WTC11 (cell line): ENCODE data around the gene LRRC41. TPM values are rescaled to one million over a fixed set of nuclear protein-coding genes. Genes with fewer than 3 reads are reported as not detected.

Experiments
- ATAC-seq: fragments of 200-7000 bp; cut with Tn5 transposase; 2 replicates; pipeline ENCODE4 v1.10.0; 2021; ENCODE audit warnings: mild to moderate bottlenecking, moderate library complexity
- CTCF ChIA-PET: fragments of 300-600 bp; sonication (Branson Sonifier 250); formaldehyde crosslinking; loops from one replicate; lab custom pipeline; 2021; ENCODE audit warnings: antibody characterized with exemption; lab: Charles Lee
- POLR2A ChIA-PET: fragments of 350-600 bp; sonication (Branson Sonifier 250); formaldehyde crosslinking; loops from one replicate; lab custom pipeline; 2021; ENCODE audit warnings: antibody characterized with exemption; lab: Charles Lee
- DNase-seq: peaks from one replicate; pipeline ENCODE4 v3.0.0; 2021; ENCODE audit warnings: low spot score
- H3K27ac Mint-ChIP-seq: 2 replicates; pipeline ENCODE4 v1.8.0; 2021; ENCODE audit warnings: mixed read lengths
- H3K27me3 Mint-ChIP-seq: 2 replicates; pipeline ENCODE4 v1.8.0; 2021; ENCODE audit warnings: low read depth, mild to moderate bottlenecking, moderate library complexity, mixed read lengths
- H3K36me3 Mint-ChIP-seq: 2 replicates; pipeline ENCODE4 v1.8.0; 2021; ENCODE audit warnings: mixed read lengths
- H3K4me1 Mint-ChIP-seq: 2 replicates; pipeline ENCODE4 v1.8.0; 2022; ENCODE audit warnings: mixed read lengths
- H3K4me3 Mint-ChIP-seq: 2 replicates; pipeline ENCODE4 v1.8.0; 2021; ENCODE audit warnings: mild to moderate bottlenecking, moderate library complexity, mixed read lengths
- H3K9me3 Mint-ChIP-seq: 2 replicates; pipeline ENCODE4 v1.8.0; 2021; ENCODE audit warnings: mixed read lengths
- ARID4B ChIP-seq: sonication (generic); formaldehyde crosslinking; IDR thresholded peaks from 2 replicates; pipeline ENCODE4 v1.8.0; 2023; ENCODE audit warnings: missing genetic modification reagents, mild to moderate bottlenecking, borderline replicate concordance
- CREB1 ChIP-seq: sonication (generic); formaldehyde crosslinking; IDR thresholded peaks from 2 replicates; pipeline ENCODE4 v1.8.0; 2023; ENCODE audit warnings: mild to moderate bottlenecking, missing genetic modification reagents
- FOXK1 ChIP-seq: sonication (generic); formaldehyde crosslinking; IDR thresholded peaks from 2 replicates; pipeline ENCODE4 v1.8.0; 2022; ENCODE audit warnings: mild to moderate bottlenecking, moderate library complexity, missing genetic modification reagents
- FOXP1 ChIP-seq: sonication (generic); formaldehyde crosslinking; IDR thresholded peaks from 2 replicates; pipeline ENCODE4 v1.8.0; 2022; ENCODE audit warnings: missing genetic modification reagents, mild to moderate bottlenecking, moderate library complexity, borderline replicate concordance
- FOXP4 ChIP-seq: sonication (generic); formaldehyde crosslinking; IDR thresholded peaks from 2 replicates; pipeline ENCODE4 v1.8.0; 2022; ENCODE audit warnings: mild to moderate bottlenecking, missing genetic modification reagents
- HMGXB4 ChIP-seq: sonication (generic); formaldehyde crosslinking; IDR thresholded peaks from 2 replicates; pipeline ENCODE4 v1.8.1; 2023; ENCODE audit warnings: mild to moderate bottlenecking, moderate library complexity, missing genetic modification reagents
- KAT7 ChIP-seq: sonication (generic); formaldehyde crosslinking; IDR thresholded peaks from 2 replicates; pipeline ENCODE4 v1.8.1; 2023; ENCODE audit warnings: missing genetic modification reagents, mild to moderate bottlenecking, borderline replicate concordance
- NR2C2 ChIP-seq: sonication (generic); formaldehyde crosslinking; IDR thresholded peaks from 2 replicates; pipeline ENCODE4 v1.8.0; 2022; ENCODE audit warnings: mild to moderate bottlenecking, missing genetic modification reagents
- SP1 ChIP-seq: sonication (generic); formaldehyde crosslinking; conservative IDR thresholded peaks from 2 replicates; pipeline ENCODE4 v1.8.1; 2022; ENCODE audit warnings: missing genetic modification reagents
- STAT6 ChIP-seq: sonication (generic); formaldehyde crosslinking; conservative IDR thresholded peaks from 2 replicates; pipeline ENCODE4 v1.8.1; 2023; ENCODE audit warnings: mild to moderate bottlenecking, low read depth, missing genetic modification reagents, moderate library complexity
- ZNF416 ChIP-seq: fragments of 250-450 bp; sonication (Bioruptor Pico); IDR thresholded peaks from 2 replicates; pipeline ENCODE4 v1.9.0; 2021; ENCODE audit warnings: mild to moderate bottlenecking, inconsistent platforms
- ZNF423 ChIP-seq: fragments of 250-450 bp; sonication (Bioruptor Pico); IDR thresholded peaks from 2 replicates; pipeline ENCODE4 v2.1.2; 2022; ENCODE audit warnings: mild to moderate bottlenecking, moderate library complexity
- total RNA-seq: library from RNA; stranded (reverse); gene quantifications from 3 replicates; pipeline ENCODE4 v1.2.3, GENCODE V29; 2021

LRRC41 gene
- total RNA-seq, 1 experiment from 2014 or later = 46.0 TPM

GRCh38 chr1:46302641-46303037 lies 777 bp downstream of the LRRC41 start:
- DNase-seq = peak; percentile 43
- H3K27me3 Mint-ChIP-seq = no peaks in the 10 kb centered on the region
- ATAC-seq = peak; percentile 4
- peaks cover 20% of the 10 kb centered on the region for H3K36me3 Mint-ChIP-seq
- peak; percentile 8; the same call in 1 of the 2 replicates for TF ChIP-seq FOXP4
- peak; percentile 19; the same call in 1 of the 2 replicates for TF ChIP-seq ZNF416 (CRISPR knock-in tag)
- TF ChIP-seq NR2C2 (CRISPR knock-in tag) = no peak
- peak; percentile 56; the same call in 1 of the 2 replicates for TF ChIP-seq CREB1 (CRISPR knock-in tag)
- no peak overlapping the region for H3K27ac Mint-ChIP-seq
- H3K4me3 Mint-ChIP-seq = peak overlapping the region; percentile 100
- peaks cover 57% of the 10 kb centered on the region for H3K4me1 Mint-ChIP-seq
- CTCF ChIA-PET = interaction anchor here (0.6 to 2.3 kb wide), 7 partner anchors 31 to 100 kb away, joined by 3 to 8 read pairs (median 5); partner anchors contain the start of genes NSUN4 and RAD54L
- no peaks in the 10 kb centered on the region for H3K9me3 Mint-ChIP-seq
- POLR2A ChIA-PET = interaction anchor here (0.6 to 2.5 kb wide), 6 partner anchors 9 to 781 kb away, joined by 3 to 13 read pairs (median 4); partner anchors contain the start of genes NSUN4, PRDX1 and RAD54L

- peaks cover 51% of the 10 kb centered on the region for H3K4me1 Mint-ChIP-seq
- no peak overlapping the region for H3K27ac Mint-ChIP-seq
- TF ChIP-seq SP1 (CRISPR knock-in tag) (0 out of 2 replicates have a peak, but pooled peaks have one; percentile 43), KAT7 (peak; percentile 94), STAT6 (CRISPR knock-in tag) (no peak), ZNF423 (peak; percentile 55; the same call in 1 of the 2 replicates), ARID4B (0 out of 2 replicates have a peak, but pooled peaks have one; percentile 8), HMGXB4 (CRISPR knock-in tag) (peak; percentile 91), FOXK1 (CRISPR knock-in tag) (no peak), FOXP1 (peak; percentile 34; the same call in 1 of the 2 replicates)
- peak; percentile 20 for ATAC-seq
- ChIA-PET POLR2A (interaction anchor here (1.3 to 2.5 kb wide), 2 partner anchors 38 to 46 kb away, joined by 5 to 13 read pairs; partner anchors contain the start of gene NSUN4), CTCF (interaction anchor here (0.8 to 2.3 kb wide), 5 partner anchors 38 to 55 kb away, joined by 3 to 8 read pairs (median 5); partner anchors contain the start of genes NSUN4 and RAD54L)
- H3K4me3 Mint-ChIP-seq = peak overlapping the region; percentile 100
- H3K27me3 Mint-ChIP-seq = no peaks in the 10 kb centered on the region
- peaks cover 21% of the 10 kb centered on the region for H3K36me3 Mint-ChIP-seq
- peak; percentile 63 for DNase-seq
- no peaks in the 10 kb centered on the region for H3K9me3 Mint-ChIP-seq
These were observed 1.4 kb downstream of the LRRC41 start for GRCh38 chr1:46301808-46302640.
